Type B pancreatic cell (in vitro differentiated cells): ENCODE data around the gene TDRD3. TPM values are rescaled to one million over a fixed set of nuclear protein-coding genes. Genes with fewer than 3 reads are reported as not detected.

Experiments
- DNase-seq: peaks from one replicate; pipeline ENCODE4 v3.0.0; 2021; ENCODE audit warnings: mixed read lengths; ENCODE audit not compliant: unreplicated experiment; ENCODE audit errors: extremely low spot score
- H3K27ac Mint-ChIP-seq: 2 replicates; pipeline ENCODE4 v1.8.0; 2021; ENCODE audit warnings: mild to moderate bottlenecking, mixed read lengths
- H3K27me3 Mint-ChIP-seq: 2 replicates; pipeline ENCODE4 v1.8.0; 2021; ENCODE audit warnings: mixed read lengths
- H3K36me3 Mint-ChIP-seq: 2 replicates; pipeline ENCODE4 v1.8.0; 2021; ENCODE audit warnings: mixed read lengths
- H3K4me1 Mint-ChIP-seq: one replicate; pipeline ENCODE4 v1.8.0; 2021; ENCODE audit warnings: mixed read lengths; ENCODE audit not compliant: unreplicated experiment
- H3K4me3 Mint-ChIP-seq: 2 replicates; pipeline ENCODE4 v1.8.0; 2021; ENCODE audit warnings: mild to moderate bottlenecking, mixed read lengths
- H3K9me3 Mint-ChIP-seq: 2 replicates; pipeline ENCODE4 v1.8.0; 2021; ENCODE audit warnings: mixed read lengths
- CTCF ChIP-seq: fragments of 200-600 bp; sonication (generic); conservative IDR thresholded peaks from 2 replicates; pipeline ENCODE4 v1.5.0; 2021; ENCODE audit warnings: antibody characterized with exemption, mild to moderate bottlenecking
- total RNA-seq: library from RNA; stranded (reverse); gene quantifications from 2 replicates; pipeline ENCODE4 v1.2.1, GENCODE V29; 2021; ENCODE audit warnings: low replicate concordance

The TDRD3 gene
- total RNA-seq, 1 donor from 2014 or later = 30.1 TPM

- Mint-ChIP-seq H3K36me3 (no peaks in the 10 kb centered on the region), H3K4me3 (no peak overlapping the region), H3K27me3 (no peaks in the 10 kb centered on the region), H3K9me3 (peaks cover 4% of the 10 kb centered on the region), H3K4me1 (peaks cover 4% of the 10 kb centered on the region), H3K27ac (no peak overlapping the region)
- no peak for DNase-seq
- TF ChIP-seq CTCF = no peak
These were observed 194.1 kb downstream of the TDRD3 start for GRCh38 chr13:60590800-60591747.

- no peak for TF ChIP-seq CTCF
- no peak for DNase-seq
- no peaks in the 10 kb centered on the region for H3K27me3 Mint-ChIP-seq
- no peaks in the 10 kb centered on the region for H3K9me3 Mint-ChIP-seq
- no peak overlapping the region for H3K27ac Mint-ChIP-seq
- no peak overlapping the region for H3K4me3 Mint-ChIP-seq
- H3K4me1 Mint-ChIP-seq = no peaks in the 10 kb centered on the region
- H3K36me3 Mint-ChIP-seq = no peaks in the 10 kb centered on the region
These were observed 206.0 kb downstream of the TDRD3 start for GRCh38 chr13:60603049-60603448.

DNA sequence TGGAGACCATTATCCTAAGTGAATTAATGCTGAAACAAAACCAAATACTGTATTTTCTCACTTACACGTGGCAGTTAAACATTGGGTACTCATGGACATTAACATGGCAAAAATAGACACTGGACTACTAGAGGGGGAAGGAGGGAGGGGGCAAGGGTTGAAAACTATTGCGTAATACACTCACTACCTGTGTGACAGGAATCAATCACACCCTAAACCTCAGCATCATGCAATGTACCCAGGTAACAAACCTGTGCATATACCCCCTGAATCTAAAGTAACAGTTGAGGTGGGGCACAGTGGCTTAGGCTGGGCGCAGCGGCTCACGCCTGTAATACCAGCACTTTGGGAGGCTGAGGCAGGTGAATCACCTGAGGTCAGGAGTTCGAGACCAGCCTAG lies 207.0 kb downstream of the TDRD3 start:
- H3K27me3 Mint-ChIP-seq = no peaks in the 10 kb centered on the region

DNA sequence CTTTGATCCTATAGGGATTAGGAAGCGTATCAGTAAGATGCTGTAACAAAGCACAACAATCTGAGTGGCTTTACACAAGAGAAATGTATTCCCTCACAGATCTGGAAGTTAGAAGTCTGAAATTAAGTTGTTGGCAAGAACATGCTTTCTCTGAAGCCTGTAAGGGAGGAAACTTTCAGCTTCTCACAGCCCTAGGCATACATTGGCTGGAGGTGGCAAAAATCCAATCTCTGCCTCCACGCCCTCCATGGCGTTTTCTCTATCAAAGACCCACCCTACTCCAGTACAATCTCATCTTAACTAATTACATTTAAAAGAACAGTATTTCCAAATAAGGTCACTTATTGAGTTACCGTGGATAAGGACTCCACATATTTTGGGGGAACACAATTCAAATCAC lies 211.9 kb downstream of the TDRD3 start:
- Mint-ChIP-seq H3K4me3 (no peak overlapping the region), H3K9me3 (no peaks in the 10 kb centered on the region), H3K4me1 (no peaks in the 10 kb centered on the region), H3K27ac (no peak overlapping the region), H3K27me3 (no peaks in the 10 kb centered on the region), H3K36me3 (no peaks in the 10 kb centered on the region)
- no peak for DNase-seq
- no peak for TF ChIP-seq CTCF

More for the DNA sequence above, 207.0 kb downstream of the TDRD3 start:
- Mint-ChIP-seq H3K4me3 (no peak overlapping the region), H3K4me1 (no peaks in the 10 kb centered on the region), H3K9me3 (no peaks in the 10 kb centered on the region), H3K27ac (no peak overlapping the region), H3K36me3 (no peaks in the 10 kb centered on the region)
- no peak for TF ChIP-seq CTCF
- no peak for DNase-seq

GRCh38 chr13:60611523-60611922 lies 214.5 kb downstream of the TDRD3 start:
- Mint-ChIP-seq H3K27ac (no peak overlapping the region), H3K27me3 (no peaks in the 10 kb centered on the region), H3K4me1 (no peaks in the 10 kb centered on the region), H3K4me3 (no peak overlapping the region), H3K36me3 (no peaks in the 10 kb centered on the region), H3K9me3 (no peaks in the 10 kb centered on the region)
- no peak for TF ChIP-seq CTCF
- DNase-seq = no peak
